Measurements from ENCODE around the gene TUBGCP2. TPM values are rescaled to one million over a fixed set of nuclear protein-coding genes. Genes with fewer than 3 reads are reported as not detected.
"Not testable (repeated sequence)": the region's sequence is repeated elsewhere in the genome, so short reads cannot be mapped to it uniquely, and the experiment has no call there.

Gene TUBGCP2
- total RNA-seq, 1 experiment from 2014 or later, result 35.9 TPM

DNA sequence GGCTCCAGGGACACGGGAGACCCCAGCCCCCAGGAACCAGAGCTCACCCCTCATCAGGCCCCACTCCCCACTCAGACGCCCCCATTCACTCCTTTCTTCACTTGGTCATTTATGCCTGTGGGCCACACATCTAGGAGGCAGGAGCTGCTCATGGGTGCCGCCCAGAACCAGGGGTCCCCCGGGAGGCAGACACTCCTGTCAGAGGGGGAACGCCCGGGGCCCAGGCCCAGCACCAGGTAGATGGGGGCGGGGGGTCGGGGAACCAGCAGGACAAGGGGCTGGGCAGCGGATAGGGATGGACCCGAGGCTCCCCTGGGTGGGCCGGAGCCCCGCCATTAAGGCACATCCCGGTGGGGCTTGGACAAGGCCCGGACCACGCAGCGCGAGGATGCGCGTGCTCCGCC is 16.2 kb upstream of the TUBGCP2 start:
- no peak for DNase-seq (ENCODE audit: low spot score)

DNA sequence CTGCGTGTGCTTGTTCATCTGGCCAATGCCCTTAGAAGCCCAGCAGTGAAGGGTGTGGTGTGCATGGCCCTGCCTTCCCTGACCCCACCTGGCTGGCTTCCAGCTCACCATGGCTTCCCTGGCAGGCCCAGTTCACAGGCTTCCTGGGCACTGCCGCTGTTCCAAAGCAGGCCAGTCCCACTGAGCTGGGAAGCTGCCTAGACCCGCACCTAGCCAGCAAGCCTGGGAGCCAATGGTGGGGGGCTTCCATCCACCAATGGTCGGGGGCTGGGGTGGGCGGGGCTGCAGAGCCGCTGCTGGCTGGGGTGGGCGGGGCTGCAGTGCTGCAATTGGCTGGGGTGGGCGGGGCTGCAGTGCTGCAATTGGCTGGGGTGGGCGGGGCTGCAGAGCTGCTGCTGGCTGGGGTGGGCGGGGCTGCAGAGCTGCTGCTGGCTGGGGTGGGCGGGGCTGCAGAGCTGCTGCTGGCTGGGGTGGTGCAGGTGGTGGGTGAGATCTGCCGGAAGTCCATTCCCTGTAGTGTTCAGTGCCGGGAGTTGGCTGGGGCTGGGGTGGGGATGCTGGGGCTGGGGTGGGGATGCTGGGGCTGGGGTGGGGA is 15.6 kb upstream of the TUBGCP2 start:
- DNase-seq (ENCODE audit: low spot score), result peak; percentile 56

DNA sequence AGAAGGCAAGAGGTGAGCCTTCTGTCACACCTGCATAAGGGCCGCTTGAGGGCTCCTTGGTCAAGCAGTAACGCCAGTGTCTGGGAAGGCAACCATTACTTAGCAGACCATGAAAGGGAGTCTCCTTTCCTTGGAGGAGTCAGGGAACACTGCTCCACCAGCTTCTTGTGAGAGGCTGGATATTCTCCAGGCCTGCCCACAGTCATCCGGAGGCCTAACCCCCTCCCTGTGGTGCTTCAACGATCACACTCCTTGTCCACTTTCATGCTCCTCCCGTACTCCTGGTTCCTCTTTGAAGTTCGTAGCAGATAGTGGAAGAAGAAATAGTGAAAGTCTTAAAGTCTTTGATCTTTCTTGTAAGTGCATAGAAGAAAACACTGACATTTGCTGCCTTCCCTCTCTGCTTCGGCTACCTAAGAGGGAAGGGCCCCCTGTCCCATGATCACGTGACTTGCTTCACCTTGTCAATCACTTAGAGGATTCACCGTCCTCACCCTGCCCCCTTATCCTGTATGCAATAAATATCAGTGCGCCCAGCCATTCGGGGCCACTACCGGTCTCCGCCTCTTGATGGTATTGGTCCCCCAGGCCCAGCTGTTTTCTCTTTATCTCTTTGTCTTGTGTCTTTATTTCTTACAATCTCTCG is 13.5 kb upstream of the TUBGCP2 start:
- DNase-seq (ENCODE audit: low spot score), result not testable (repeated sequence)

DNA sequence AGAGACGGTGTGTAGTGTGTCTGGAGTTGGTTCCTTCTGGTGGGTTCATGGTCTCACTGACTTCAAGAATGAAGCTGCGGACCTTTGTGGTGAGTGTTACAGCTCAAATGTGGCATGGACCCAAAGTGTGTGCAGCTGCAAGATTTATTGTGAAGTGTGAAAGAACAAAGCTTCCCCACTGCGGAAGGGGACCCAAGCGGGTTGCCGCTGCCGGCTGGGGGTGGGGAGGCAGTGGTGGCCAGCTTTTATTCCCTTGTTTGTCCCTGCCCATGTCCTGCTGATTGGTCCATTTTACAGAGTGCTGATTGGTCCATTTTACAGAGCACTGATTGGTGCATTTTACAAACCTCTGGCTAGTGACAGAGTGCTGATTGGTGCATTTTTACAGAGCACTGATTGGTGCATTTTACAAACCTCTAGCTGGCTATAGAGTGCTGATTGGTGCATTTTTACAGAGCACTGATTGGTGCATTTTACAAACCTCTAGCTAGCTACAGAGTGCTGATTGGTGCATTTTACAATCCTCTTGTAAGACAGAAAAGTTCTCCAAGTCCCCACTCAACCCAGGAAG is 12.3 kb upstream of the TUBGCP2 start:
- DNase-seq (ENCODE audit: low spot score), result not testable (repeated sequence)

DNA sequence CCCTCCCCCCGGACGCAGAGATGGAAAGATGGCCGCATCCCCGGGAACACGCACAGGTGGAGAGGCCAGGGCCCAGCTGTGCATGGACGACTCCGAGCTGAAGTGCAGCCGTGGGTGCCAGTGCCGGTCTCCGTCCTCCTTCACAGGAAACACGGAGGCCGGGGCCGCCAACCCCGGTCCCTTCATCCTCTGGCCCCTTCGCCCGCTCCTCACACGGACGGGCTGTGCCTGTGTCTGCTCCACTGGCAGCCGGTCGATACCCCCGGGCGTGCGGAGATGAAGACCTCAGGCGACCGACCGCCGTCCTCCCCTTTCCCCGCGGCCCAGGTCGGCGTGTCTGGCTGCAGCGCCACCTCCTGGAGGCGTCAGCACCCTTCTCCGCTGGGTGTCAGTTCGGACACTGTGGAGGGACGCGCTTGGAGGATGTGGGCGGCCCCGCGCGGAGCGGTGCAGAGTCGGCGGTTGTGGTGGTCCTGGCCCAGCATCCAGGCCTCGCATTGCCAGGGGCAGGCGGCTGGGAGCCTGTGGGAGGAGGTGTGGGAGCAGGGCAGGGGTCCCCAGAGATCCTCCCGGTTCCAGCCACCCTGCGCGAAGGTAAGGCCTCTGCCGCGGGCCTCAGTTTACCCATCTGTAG is 9.9 kb upstream of the TUBGCP2 start:
- no peak for DNase-seq (ENCODE audit: low spot score)

DNA sequence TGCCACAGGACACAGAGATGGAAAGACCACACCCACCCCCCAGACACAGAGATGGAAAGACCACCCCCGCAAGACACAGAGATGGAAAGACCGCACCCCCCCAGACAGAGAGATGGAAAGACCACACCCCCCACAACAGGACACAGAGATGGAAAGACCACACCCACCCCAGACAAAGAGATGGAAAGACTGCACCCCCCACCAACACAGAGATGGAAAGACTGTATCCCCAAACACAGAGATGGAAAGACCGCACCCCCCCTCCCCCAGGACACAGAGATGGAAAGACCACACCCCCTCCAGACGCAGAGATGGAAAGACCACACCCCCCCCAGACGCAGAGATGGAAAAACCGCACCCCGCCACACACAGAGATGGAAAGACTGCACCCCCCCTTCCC is 8.1 kb upstream of the TUBGCP2 start:
- DNase-seq (ENCODE audit: low spot score), result no peak

DNA sequence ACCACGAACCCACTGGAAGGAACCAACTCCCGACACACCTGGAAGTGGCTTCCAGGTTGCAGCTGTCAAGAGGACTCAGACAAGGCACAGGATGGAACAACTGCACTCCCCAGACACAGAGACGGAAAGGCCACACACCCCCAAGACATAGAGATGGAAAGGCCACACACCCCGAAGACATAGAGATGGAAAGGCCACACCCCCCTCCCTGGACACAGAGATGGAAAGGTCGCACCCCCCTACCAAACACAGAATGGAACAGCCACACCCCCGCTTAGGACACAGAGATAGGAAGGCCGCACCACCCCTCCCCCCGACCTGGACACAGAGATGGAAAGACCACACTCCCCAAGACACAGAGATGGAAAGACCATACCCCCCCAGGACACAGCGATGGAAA is 7.6 kb upstream of the TUBGCP2 start:
- no peak for DNase-seq (ENCODE audit: low spot score)

DNA sequence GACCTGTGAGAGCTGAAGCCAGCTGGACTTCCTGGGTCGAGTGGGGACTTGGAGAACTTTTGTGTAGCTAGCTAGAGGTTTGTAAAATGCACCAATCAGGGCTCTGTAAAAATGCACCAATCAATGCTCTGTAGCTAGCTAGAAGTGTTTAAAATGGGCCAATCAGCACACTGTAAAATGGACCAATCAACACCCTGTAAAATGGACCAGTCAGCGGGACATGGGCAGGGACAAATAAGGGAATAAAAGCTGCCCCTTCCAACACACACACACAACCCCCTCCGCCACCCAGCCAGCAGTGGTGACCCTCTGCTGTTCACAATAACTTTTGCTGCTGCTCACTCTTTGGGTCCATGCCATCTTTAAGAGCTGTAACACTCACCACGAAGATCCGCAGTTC is 7.2 kb upstream of the TUBGCP2 start:
- DNase-seq (ENCODE audit: low spot score), result peak; percentile 54

DNA sequence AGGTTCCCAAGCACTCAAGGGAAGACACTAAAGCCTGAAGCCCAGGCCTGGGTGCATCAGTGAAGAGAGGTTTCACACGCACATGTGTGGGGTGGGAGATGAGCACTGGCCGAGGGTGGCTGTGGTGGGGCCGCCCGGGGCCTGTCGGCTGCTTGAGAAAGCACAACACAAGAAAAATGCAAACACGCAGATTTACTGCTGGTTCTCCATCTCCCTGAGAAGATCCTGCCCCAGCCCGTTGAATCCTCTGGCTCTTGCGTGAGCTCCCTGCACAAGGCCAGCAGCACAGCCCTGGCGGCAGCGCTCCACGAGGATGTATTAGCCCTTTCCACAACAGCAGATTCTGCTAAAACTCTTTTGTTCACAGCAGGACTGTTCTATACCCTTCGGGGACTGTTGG is 6.2 kb upstream of the TUBGCP2 start:
- DNase-seq (ENCODE audit: low spot score), result no peak

DNA sequence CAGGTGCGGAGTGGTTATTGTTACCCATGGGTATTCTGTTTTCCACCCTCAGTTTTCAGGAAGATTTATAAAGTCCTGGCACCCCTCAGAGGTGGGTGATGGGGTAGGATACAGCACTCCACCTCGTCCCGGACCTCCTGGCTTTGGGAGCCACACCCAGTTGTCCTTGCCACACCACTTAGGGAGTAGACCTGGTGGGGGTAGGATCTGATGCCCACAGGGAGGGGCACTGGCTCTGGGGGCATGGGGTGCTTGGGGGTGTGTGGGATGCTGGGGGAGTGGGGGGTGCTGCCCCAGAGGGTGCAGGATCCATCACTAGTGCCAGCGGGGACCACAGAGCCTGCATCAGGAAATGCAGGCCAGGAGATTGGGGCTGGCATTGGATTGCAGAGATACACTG is 4.5 kb upstream of the TUBGCP2 start:
- no peak for DNase-seq (ENCODE audit: low spot score)

DNA sequence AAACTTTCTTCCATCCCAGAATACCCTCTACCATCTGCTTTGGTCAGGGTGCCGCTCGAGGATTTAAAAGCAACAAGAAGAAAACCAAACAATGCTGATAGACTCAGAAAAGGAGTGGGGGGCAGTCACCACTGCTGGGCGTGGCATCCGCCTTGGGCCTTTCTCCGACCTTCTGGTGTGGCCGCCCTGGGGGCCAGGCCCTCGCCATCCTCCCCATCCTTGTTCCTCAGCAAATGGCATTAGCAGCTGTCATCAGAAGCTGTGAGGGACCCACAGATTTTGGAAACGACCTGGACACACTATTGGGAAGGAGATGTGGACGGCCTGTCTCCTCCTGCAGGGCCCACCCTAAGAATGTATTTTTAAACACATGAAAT is 4.1 kb upstream of the TUBGCP2 start:
- no peak for DNase-seq (ENCODE audit: low spot score)

DNA sequence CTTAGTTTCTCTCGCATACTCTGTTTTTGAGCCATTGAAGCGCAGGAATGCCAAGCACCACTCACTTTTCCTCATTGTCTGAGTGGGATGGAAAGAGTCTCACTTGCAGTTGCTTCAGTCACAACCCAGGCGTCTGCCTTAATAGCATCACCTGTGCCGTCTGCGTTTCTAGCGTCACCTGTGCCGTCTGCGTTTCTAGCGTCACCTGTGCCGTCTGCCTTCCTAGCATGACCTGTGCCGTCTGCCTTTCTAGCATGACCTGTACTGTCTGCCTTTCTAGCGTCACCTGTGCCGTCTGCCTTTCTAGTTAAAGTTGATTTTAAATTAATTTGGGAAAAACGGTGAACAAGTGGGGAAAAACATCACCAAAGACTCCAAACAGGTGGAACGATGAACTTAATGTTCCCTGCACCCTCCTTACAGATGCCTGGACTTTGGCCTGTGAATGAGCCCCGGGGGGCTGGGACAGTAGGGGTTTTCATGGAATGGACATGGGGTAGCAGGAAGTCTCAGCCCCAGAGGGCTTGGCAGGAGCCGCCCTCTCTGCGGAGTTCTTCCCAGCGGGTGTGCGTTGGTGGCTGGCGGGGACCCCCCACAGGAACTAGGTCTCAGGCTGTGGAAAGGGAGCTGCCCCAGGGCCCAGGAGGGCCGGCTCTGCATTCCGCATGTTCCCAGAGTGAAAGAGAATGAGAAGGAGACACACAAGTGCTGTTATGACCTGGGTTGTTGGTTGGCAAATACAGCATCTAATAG is 3.5 kb upstream of the TUBGCP2 start:
- no peak for DNase-seq (ENCODE audit: low spot score)

DNA sequence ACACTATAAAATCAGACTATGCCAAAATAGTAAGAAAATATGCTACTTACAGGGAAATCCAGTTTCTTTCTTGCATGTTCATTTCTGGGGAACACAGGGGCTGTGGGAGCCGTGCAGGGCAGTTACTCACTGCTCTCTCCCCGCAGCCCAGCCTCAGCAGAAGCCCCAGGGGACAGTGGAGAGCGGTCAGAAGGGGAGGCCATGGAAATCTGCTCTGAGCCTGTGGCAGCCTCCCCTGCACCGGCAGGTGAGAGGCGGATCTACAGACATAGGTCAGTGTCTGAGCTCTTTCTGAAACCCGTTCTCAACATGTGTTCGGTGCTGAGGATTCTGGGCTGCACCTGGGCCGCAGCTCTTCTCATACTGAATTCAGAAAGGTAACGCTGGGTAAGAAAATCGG is 2.9 kb upstream of the TUBGCP2 start:
- no peak for DNase-seq (ENCODE audit: low spot score)

DNA sequence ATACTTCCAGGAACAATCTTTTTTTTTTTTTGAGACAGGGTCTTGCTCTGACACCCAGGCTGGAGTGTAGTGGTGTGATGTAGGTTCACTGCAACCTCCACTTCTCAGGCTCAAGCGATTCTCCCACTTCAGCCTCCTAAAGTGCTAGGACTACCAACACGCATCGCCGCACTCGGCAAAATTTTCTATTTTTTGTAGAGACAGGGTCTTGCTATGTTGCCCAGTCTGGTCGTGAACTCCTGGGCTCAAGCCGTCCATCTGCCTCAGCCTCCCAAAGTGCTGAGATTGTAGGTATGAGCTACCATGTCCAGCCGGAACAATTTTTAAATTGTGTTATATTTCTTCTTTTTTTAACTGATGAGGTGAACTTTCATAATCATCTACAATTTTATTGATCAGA is 2.1 kb upstream of the TUBGCP2 start:
- no peak for DNase-seq (ENCODE audit: low spot score)

DNA sequence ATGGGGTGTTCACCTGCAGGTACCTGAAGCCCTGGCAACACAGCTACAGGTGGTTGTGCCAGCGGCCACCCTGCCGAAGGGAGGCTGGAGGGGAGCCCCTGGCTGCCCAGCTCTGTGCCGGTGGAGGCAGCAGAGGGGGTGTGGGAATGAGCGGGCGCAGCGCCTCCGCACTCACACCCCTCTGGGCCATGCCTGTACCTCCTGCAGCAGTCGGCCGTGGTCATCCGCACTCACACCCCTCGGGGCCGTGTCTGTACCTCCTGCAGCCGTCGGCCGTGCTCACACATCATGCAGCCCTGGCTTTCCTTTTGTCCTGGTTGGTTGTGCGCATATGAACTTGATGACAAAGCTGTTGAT is 1.7 kb upstream of the TUBGCP2 start:
- DNase-seq (ENCODE audit: low spot score), result no peak

DNA sequence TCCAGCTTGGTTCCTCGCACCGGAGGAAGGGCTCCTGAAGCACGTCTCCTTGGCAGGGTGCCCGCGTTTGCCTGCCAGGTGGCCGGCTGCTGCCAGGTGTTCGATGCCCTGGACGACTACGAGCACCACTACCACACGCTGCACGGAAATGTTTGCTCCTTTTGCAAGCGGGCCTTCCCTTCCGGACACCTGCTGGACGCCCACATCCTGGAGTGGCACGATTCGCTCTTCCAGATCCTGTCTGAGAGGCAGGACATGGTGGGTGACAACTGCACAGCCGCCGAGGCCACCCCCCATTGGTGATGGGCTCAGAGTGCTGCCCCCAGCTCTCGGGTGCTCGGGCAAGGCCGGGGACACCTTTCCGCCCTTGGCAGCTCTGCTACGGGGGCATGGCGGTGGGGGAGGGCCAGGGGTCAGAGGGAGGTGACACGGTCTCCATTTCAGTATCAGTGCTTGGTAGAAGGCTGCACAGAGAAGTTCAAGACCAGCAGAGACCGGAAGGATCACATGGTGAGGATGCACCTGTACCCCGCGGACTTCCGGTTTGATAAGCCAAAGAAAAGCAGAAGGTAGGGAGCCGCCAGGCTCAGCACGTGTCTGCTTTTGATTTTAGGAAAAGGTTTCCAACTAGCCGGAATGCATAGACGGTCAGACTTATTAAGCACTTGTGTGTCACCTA is 1.2 kb upstream of the TUBGCP2 start:
- DNase-seq (ENCODE audit: low spot score), result no peak

DNA sequence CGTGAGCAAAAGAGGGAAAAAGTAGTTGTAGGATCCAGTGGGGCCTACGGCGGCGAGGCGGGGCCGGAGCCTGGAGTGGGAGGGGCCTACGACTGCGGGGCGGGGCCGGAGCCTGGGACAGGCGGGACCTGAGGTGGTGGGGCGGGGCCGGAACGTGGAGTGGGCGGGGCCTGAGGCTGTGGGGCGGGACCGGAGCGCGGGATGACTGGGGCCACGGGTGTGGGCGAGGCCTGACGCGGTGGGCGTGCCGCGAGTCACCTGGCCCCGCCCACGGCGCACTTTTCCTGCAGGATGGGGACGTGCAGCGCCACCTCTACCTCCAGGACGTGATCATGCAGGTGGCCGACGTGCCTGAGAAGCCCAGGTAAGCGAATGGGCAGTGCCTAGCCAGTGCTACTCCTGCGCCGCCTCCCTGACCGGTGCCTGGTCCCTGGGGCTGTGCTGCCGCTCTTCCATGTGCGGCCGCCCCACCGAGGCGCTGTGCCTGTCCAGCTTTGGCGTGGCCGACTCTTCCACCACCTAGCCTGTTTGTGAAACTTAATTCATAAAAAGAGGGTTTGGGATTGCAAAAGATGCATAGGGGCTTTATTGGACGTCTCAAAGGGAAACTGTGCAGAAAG is 538 bp upstream of the TUBGCP2 start:
- DNase-seq (ENCODE audit: low spot score), result peak; percentile 51

DNA sequence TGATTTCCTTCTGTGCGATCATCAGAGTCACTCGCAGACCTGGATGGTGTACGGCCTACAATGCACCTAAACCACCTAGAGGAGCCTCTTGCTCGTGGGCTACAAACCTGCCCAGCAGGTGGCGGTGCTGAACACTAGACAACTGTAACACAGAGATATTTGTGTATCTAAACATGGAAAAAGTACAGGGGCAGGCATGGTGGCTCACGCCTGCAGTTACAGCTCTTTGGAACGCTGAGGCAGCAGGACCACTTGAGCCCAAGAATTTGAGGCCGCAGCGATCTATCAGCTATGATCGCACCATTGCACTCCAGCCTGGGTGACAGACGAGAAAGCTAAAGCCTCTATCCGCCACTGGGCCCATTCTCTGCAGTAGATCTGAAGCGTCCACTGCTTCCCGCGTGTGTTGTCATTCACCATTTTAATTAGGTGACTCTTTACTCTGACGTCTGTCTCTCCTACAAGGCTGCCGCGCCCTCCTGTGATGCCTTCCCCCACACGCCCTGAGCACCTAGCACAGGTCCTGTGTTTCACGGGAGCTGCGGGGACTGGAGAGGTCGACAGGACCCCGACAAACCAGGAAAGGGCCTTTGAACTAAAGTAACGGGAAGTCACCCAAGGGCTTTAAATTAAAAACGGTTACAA is 774 bp downstream of the TUBGCP2 start:
- DNase-seq (ENCODE audit: low spot score), result peak; percentile 50

DNA sequence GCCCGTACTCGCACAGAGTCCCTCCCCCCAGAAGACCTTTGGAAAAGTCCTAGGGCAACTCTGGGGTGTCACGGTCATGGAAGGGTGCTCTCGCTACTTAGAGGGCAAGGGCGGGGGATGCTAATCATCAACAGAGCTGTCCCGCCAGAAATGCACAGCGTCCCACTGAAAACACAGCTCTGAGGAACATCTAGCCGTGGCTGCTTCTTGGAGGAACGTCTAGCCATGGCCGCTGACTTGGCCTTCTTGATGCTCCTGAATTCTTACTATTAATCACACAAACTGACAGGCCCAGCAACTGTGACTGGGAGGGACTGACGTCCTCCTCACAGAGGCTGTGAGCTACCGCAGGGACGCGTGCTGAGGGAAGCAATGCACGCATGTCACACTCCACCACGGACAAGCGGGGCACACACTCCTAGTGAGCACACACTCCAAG is 1.7 kb downstream of the TUBGCP2 start:
- no peak for DNase-seq (ENCODE audit: low spot score)

DNA sequence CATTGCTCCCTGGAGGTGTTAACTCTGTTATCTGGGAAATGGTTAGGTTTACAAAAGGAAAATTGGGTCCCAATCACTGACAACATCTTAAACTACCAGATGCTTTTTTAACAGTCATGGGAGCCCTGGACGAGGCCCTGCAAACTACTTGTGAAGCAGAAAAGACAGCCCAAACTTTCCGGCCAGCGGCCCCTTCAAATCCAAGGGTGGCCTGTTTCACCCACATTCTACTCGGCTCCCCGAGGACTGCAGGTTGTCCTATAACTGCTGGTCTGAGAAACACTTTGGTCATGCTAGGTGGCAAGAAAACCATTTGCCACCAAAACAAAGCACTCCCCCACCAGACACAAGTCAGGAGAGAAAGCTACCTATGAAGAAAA is 2.6 kb downstream of the TUBGCP2 start:
- DNase-seq (ENCODE audit: low spot score), result no peak

DNA sequence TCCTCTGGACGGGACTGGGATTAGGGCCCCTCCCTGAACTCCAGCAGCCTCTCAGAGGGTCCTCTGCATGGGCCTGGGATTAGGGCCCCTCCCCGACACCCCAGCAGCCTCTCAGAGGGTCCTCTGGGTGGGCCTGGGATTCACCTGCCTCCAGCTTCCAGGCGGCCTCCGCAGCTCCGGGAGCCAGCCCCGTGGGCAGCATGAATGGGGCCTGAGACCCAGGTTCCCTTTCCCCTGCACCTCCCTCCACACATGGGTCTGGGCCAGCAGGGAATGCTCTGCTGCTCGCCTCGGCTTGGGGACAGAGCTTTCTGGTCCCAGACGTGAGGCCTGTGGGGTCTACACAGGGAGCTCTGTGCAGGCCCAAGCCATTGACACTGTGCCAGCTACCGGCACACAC is 5.5 kb downstream of the TUBGCP2 start:
- DNase-seq (ENCODE audit: low spot score), result no peak

All from A172 (cell line).